ENCODE measurements around the gene INO80C.

INO80C gene, protein sequence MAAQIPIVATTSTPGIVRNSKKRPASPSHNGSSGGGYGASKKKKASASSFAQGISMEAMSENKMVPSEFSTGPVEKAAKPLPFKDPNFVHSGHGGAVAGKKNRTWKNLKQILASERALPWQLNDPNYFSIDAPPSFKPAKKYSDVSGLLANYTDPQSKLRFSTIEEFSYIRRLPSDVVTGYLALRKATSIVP

DNA sequence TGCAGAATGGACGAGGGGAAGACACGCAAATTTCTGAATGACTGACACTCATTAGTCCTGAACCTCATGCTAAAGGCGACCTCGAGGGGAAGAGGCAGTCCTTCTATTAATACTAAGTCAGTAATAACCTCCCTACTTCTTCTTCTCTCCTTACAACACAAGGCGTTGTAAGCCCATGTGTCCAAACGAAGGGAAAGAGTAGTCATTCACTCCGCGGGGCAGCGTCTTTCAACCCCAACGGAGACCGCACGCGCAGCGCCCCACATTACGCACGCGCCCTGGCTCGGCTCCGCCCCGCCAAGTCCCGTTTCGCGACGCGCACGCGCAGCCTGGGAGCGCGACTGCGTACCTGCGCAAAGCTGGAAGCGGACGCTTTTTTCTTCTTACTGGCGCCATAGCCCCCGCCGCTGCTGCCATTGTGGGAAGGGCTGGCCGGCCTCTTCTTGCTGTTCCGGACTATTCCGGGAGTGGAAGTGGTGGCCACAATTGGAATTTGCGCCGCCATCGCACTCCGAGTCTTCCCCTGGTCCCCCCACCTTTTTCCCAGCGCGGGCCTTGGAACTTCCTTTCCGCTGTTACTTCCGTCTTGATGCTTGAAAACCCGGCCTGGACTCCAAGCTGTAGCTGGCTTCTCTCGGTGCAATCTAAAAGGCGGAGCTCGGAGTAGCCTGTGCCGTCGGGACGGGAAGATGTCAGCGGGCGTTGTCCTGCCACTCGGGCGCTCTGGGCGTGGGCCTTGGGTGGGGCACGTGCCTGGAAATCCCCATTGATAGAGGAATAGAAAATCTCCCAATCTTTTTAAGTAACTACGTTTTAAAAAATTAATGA, at the start of gene INO80C:
TSS of gene INO80C (minus strand) at position 591 of the 828 bp plus-strand sequence. CDS start at position 505, 86 bp downstream.
- DNase-seq, result peak; percentile 95

DNA sequence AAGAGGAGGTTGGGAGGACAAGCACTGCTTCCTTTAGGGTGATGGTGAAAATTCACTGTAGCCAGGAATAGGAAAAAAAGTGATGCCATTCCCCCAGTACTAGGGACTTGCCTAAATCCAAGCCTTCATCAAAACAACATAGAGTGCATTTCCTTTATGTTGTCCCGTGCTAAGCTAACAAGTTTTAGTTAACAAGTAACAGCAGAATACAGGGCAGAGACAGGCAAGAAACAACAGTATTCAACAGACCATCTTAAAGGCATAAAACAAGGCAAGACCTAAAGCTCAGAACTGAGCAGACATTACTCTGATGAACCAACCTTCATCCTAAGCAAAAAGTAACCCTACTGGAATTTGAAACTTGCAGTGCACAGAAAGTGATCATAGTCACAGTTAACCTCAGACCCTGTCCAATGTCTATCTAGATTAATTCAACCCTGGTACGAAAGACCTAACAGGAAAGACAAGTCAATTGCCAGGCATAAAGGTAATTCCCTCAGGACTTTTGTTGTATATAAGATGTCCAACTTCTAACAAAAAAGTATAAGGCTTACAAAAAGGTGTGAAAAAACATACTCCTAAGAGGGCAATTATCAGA, 49.3 kb upstream of the INO80C start:
- no peak for DNase-seq

DNA sequence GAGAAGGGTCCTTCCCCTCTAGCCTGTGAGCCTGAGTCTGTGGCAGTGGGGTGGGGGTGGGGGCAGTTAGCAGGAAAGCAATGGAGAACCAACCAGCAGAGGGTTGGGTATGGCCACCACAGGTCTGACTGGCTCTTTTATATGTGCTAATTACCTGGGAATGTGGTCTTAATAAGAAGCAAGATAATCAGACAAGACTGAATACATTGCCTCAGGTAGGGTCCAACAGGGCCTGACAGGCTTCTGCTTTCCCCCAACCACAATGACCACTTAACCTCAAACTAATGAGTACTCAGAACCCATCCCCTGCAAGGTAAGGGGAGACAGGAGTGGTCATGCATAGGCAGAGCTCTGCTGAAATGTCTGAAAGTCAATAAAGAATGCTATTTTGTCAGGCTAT, 44.6 kb upstream of the INO80C start:
- DNase-seq, result no peak

DNA sequence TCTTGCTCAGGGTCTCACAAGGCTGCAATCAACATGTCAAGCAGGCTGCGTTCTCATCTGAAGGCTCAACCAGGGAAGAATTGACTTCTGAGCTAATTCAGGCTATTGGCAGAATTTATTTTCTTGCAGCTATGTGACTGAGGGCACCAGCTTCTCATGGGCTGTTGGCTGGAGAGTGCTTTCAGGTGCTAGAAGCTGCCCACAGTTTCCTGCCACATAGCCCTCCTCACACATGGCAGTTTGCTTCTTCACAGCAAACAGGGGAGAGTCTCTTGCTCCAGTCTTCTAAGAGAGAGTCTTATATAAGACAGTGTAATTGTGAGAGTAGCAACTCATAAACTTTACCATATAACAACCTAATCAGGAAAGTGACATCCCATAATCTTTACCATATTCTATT, 37.5 kb upstream of the INO80C start:
- no peak for DNase-seq

DNA sequence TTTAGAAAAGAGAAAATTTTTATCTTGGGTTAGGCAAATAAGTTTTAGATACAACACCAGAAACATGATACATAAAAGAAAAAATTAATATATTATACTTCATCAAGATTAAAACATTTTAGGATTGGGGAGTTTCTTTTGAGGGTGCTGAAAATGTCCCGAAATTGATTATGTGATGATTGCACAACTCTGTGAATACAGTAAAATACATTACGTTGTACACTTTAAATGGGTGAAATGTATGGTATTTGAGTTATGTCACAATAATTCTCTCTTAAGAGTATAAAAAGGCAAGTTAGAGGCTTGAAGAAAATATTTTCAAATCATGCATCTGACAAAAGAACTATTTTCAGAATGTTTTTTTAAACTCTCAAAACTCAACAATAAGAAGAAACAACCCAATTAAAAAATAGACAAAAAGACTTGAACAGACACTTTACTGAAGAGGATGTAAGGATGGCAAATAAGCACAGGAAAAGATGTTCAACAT, 36.2 kb upstream of the INO80C start:
- no peak for DNase-seq

DNA sequence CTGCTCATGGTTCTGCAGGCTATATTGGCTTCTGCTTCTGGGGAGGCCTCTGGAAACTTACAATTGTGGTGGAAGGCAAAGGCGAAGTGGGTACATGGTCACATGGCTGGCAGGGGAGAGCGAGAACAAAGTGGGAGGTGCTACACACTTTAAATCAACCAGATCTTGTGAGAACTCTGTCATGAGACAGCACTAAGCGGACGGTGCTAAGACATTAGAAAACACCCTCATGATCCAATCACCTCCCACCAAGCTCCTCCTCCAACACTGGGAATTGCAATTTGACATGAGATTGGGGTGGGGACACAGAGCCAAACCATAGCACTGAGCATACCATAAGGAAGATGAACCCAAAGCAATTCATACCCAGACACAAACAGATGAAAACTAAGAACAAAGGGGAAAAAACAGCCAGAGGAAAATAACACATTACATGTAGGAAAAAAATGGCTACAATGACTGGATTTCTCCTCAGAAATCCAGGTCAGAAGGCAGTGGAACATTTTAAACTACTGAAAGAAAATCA, 31.1 kb upstream of the INO80C start:
- no peak for DNase-seq

DNA sequence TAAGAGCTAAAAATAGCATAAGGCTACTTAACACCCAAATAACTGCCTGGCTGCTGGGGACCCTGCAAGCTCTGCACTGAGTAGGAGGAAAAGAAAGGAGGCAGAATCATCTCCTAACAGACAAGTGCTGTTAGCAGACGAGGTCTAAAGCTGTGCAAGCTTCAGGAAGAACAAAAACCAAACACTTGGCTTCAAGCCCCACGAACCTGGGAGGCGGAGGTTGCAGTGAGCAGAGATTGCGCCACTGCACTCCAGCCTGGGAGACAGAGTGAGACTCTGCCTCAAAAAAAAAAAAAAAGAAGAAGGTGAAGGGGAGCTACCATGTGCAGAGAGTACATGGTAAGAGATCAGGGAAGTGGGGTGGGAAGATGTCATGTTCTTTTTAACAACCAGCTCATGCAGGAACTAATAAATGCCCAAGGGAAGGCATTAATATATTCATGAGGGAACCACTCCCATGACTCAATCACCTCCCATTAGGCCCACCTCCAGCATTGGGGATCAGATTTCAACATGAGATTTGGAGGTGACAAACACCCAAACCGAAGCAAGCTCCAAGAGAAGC, 28.8 kb upstream of the INO80C start:
- no peak for DNase-seq

DNA sequence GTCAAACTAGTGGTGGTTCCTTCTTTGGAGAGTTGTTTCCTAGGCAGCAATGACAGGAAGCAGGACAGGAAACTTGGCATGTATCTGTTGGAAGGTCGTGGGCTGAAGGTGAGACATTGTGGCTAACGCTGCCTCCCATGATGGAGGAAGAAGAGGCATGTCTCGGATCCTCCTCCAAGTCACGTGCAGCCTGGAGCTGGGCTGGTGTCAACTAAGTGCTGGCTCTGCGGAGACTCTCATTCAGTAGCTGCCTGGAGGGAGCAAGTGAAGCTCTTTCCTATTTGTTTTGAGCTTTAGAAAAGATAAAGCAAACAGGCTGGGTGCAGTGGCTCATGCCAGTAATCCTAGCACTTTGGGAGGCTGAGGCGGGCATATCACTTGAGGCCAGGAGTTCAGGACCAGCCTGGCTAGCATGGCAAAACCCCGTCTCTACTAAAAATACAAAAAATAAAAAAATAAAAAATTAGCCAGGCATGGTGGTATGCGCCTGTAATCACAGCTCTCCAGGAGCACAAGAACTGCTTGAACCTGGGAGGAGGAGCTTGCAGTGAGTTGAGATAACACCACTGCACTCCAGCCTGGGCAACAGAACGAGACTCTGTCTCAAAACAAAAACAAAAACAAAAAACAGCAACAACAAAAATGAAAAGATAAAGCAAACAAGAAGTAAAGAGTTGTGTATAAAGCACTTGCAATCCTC, 28.2 kb upstream of the INO80C start:
- no peak for DNase-seq

DNA sequence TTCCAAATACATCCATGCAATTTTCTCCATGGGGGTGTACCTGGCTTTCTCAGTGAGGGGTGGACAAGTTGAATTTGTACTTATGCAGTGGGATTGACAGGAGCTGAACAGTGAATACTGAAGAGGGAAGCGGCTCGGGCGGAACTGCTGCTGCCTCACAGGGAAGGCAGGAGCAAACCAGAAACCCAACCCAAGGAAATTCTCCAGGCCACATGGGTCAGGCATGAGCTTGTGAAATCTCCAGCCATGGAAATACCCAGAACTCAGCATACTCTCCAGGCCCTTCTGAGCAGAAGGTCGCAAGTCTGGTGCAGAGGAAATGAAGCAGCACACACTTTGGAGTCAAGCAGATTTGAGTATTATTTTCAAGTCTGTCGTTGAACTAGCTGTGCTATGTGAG, 26.5 kb upstream of the INO80C start:
- DNase-seq, result no peak

DNA sequence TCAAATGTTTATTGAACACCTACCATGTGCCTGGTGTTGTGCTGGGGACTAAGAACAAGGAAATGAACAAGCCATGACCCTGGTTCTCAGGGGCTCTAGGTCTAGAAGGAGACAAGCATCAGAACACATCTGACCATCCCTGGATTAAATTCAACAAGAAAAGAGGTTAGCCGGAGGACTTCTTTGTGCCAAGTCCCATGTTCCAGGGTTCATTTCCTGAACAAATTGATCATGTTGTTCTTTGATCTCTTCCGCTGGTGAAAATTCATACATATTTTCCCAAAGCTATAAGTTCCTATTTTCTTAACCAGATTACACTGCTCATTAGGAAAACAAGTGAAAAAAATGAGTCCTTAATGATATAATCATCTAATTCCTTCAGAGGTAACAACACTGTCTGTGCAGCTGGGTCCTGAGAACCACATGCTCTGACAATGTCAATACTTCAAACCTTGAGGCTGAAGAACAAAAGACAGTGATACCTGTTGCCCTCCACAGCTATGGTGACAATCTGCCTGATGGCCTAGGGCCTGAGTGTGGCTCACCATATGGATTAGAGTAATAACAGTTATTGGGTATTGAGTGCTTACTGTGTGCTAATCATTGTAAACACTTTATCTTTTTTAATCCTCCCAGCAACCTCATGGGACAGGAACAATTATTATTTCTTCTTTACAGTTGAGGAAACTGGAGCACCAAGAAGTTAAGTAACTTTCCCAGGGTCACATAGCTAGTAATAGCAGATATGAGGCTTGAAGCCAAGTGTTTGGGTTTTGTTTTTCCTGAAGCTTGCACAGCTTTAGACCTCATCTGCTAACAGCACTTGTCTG, 24.6 kb upstream of the INO80C start:
- no peak for DNase-seq

DNA sequence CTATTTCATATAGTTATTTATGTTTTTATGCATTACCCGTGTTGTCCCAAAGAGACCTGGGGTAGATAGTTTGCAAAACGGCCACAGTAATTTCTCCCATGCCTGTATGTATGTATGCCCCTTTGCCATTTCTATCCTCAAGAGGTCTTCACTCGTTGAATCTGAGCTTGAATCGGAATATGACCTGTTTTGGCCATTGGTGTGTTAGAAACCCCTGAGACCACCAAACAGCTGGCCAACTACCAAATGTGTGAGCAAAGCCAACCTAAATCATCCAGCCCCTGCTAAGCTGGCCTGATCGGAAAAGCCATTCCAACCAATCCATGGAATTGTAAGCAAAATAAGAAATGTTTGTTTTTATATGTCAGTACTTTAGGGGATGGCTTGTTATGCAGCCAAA, 23.4 kb upstream of the INO80C start:
- DNase-seq, result no peak

DNA sequence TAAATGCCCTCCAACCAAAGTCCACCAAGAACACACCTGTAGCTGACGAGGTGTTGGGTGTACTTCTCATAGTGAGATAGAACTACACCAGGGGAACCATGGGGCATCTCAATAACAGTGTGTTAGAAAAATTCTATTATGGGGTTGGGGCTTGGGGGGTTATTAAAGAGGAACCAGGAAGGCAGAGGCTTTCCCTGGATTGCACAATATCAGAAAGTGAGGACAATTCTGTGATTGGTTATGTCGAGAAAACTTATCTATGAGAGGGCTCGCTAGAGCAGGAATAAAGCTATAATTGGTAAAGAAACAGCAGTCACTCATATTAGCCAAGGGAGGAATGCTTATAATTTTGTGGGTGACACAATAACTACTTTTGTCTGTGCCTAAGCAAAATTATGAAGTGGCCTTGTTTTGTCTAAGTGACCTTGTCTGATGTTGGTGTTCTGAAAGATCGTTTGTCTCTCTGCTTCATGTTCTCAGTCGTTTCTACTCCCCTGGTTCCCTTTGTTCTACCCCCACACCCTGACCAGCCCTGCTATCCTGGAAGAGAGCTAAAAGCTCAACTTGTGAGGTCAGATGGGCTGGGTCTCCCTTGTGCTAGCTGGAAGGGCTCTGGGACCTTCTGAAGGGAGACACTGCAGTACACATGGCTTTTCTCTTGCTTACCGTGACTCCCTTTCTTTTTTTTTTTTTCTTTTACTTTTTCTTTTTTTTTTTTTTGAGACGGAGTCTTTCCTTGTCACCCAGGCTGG, 21.6 kb upstream of the INO80C start:
- no peak for DNase-seq

DNA sequence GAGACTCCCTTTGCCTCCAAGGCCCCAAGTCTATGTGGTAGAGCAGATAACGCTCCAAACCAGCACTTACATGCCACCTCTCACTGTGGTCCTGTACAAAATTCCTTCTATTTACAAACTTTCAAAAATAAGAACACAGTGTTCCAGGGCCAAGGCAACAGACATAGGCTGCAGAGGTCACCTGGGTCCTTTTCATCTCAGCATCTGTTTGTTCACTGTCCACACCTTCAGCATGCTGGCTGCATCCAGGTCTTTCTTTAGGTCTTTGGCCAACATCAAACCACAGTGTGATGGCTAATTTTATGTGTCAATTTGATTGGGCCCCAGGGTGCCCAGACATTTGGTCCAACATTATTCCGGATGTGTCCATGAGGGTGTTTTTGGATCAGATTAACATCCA, 20.0 kb upstream of the INO80C start:
- no peak for DNase-seq

DNA sequence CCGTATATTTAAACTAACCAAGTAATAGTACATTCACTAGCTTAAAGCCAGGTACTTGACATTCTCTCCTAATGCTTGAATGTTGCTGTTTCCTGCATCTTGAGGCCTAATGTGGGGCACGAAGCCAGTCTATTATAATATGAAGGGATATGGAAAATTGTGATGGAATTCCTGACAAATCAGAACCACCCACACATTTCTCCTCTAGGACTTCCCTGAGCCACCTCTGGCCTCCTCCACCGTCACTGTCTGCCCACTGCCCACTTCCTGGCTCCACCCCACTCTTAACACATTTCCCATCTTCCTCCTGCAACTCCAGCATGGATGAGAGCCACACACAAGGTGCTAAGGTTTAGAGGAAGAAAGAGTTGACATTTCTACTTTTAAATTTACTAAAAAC, 19.0 kb upstream of the INO80C start:
- no peak for DNase-seq

DNA sequence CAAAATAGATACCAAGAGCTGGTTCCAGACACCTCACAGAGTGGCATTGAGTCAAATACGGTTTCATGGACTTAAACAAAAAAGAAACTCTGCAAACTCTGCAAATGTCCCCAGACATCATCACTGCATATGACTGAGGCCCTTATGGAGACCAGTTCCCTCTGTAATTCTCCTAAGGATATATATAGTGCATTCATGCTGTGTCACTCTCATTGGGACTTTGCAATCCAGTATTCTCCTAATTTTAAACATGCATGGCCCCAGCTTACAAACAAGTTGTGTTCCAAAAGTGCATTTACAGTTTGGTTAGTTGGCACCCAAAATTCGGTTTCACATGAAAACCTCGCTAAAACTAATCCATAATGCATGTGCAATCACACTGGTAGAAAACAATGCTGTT, 18.6 kb upstream of the INO80C start:
- DNase-seq, result no peak

DNA sequence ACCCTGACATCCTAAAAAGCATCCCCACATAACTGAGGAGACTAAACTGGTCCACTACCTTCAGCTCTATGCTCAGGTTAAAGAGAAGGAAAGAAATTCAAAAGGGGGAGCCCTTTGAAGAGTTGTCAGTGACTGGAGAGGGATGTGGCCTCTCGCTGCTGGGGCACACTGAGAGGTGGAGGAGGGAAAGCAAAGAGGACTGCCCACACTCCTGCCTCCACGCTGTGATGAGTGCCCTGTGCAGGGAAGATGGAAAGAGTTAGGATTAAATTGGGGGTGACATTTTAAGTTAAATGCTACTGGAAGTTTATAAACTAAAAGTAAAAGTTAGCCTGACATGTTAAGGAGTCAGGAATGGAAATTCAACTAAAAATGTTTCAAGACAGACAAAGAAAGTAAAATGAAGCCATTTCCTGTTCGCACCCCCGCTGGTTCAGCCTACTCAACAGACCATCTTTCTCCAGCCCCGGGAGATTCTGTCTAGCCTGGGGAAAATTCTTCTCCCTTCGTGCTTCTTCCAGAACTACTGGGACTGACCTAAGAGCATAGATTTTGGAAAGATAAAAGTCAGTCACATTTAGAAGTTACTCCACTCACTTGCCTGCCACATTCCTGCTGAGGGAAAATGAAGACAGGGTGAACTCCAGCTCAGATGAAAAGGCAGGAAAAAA, 17.8 kb upstream of the INO80C start:
- DNase-seq, result peak; percentile 18

DNA sequence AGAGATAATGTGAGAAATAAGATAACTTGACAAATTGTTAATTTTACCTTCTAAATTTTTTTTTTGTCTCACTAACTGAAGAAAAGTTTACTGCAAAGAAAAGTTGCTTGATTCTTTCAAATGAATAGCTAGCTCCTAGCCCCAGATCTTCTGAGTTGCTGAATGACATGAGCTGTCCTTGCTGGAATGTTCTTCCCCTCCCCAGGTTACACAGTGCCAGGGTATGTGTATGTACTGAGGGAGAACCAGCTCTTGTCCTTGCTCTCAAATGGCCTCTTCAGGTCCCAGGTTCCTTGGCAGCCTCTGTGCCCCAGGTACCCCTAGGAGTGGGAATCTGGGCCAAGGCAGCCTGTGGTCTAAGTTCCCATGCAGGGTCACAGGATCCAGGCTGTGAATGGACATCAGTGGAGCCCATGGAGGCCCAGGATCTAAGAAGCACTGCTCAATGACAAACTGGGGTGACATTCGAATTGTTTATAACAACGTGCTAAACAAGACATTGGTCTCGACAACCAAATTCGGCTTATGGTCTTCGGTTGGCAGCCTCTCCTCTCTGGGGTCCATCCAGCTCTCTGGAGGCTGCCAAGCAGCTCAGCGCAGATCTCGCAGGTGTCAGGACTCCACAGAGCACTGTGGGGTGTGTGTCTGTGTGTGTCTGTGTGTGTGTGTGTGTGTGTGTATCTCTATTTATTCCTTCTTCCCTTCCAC, 17.1 kb upstream of the INO80C start:
- DNase-seq, result peak; percentile 12

DNA sequence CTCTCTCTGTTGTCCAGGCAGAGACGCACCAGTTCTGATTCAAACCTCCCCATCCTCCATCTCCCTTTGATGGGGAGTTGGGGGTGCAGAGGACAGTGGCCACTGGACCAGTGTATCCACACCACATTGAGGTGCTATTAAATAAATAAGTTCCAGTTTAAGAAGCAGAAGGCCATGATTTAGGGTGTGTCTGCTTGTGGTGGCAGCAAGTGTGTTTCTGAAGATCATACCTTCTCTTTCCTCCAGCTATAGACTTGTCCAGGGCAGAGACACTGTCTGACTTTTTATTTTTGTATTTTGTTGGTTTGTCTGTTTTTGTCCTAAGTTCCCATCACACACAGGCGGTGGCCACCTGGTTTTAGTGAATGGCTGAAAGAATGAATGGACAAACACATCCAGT, 16.5 kb upstream of the INO80C start:
- no peak for DNase-seq

DNA sequence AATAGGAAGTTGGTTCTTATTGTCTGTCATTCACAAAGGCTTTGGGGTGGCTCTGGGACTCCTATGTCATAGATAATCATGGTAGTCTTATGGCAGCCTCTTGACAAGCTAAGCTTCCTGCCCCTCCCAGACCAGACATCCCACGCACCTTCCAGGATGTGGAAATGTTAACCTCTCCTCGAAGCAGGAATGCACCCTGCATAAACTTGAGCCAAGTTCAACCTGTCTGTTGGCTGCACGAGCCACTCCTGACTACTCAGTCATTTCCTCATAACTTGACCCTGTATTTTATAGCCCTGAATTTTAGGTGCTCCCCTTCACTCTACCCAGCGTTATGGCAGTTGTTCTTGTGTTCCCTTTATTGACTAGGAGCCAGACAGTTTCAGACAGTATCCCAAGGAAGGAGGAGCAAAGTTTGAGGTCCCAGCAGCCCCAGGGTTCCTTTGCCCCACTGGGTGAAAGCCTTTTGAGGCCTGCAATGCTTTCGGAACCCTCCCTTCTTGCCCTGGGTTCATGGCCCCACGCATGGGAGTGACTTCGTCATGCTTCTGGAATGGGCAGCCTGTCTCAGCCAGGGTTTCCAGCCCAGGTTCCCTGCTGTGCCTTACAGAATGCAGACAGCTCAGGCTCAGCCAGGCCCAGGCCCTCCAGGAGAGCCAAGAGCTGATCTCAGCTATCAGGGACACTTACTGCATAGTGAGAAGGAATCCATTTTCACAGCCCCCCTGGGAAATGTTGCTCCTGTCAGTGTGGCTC, 15.6 kb upstream of the INO80C start:
- peak; percentile 85 for DNase-seq

All from fibroblast of skin of right biceps (primary cell).